HG03139 (cell line): ENCODE measurements around the gene REEP6.

Experiments used
- ATAC-seq: cut with Tn5 transposase; IDR thresholded peaks from one replicate; pipeline ENCODE4 v1.9.1; 2021; ENCODE audit not compliant: unreplicated experiment

The REEP6 gene

GRCh38 chr19:1491114-1491848 is at the start of gene REEP6:
REEP6 (plus strand) TSS chr19:1491181; CDS start chr19:1491270, 89 bp downstream.
- ATAC-seq: no peak

DNA sequence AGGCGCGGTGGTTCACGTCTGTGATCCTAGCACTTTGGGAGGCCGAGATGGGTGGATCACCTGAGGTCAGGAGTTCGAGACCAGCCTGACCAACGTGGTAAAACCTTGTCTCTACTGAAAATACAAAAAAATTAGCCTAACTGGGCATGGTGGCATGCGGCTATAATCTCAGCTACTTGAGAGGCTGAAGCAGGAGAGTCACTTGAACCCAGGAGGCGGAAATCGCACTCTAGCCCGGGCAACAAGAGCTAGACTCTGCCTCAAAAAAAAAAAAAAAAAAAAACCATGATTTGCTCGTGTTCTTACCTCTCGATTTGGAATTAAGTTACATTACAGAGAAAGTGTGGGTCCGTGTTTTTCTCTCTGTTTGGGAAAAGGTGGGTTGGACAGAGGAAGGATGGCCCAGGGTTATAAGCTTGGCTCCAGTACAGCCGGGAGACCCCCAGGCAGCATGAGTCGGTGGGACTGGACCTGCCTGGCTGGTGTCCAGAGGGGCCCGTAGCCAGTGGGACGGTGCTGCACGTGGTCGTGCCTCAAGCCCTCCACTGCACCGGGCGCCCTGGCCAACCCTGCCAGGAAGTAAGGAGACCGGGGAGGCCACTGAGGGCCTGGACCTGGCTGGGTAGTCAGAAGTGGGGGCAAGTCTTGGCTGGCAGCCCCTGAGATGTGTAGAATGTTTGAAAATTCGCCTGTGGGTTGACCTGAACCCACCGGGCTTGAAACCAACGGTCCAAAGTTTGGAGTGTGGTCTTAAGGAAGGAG is 49.1 kb upstream of the REEP6 start:
- no peak for ATAC-seq

GRCh38 chr19:1445185-1445931 is 45.6 kb upstream of the REEP6 start:
- ATAC-seq: no peak

DNA sequence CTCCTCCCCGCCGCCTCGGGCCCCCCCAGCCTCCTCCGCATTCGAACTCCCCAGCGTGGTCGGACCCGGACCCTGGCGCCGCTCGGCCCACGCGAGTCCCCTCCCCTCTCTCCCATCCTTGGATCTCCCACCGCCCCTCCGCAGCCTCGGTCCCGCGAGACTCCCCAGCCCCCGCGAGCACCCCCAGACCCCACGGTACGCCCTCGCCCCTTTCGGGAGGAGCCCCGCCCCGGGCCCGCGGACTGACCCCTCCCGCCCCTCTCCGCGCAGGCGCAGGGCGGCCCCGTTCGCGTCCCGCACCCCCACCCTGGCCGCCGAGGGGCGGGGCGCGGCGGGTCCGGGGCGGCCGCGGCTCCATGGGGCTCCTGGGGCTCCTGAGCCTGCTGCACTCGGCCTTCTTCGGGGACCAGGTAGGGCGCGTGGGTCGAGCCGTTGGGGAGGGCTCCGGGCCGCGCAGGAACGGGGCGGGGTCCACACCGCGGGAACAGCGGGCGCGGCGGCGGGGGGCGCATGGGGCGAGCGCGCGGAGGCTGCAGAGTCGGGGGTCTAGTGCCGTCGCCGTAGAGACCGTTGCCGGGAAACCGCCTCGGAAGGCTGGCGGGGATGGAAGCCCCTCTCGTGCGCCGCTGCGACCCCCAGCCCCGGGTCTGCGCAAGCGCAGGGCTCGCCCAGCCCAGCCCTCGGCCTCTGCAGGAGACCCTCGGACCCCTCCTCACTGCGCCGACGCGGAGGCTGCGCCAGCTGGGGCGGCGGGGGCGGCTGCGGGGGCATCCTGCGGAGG is 44.9 kb upstream of the REEP6 start:
- no peak for ATAC-seq

DNA sequence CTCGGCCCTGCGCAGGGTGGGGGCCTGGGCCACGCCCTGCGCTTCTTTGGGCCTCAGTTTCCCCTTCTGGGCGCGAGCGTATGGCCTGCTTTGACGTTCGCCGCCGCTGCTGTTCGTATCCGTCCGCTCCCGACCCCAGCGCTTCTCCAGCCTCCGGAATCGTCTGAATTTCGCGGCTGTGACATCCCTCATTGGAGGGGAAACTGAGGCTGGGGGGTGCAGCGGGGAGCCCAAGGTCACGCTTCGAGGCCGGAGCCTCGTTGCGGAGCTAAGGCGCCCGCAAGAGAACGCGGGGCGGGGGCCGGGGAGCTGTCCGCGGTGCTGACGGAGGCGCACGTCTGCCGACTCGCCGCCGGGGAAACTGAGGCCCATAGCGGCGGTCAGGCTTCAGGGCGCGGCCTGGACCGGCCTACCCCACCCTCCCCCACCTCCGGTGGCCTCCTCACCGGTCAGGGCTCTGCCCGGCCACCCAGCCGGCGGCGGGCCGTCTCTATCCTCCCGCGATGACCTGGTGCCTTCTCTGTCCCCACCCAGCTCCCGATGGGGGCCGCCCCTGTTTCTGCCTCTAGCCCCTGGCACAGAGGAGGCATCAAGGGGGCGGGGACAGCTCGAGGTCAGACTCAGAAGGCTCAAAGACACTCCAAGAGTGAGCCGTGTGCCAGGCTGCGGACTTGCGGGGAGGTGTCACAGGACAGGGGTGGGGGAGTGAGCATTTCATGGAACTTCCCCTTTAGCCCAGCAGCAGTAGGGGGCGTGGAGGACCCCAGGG is 44.1 kb upstream of the REEP6 start:
- no peak for ATAC-seq

DNA sequence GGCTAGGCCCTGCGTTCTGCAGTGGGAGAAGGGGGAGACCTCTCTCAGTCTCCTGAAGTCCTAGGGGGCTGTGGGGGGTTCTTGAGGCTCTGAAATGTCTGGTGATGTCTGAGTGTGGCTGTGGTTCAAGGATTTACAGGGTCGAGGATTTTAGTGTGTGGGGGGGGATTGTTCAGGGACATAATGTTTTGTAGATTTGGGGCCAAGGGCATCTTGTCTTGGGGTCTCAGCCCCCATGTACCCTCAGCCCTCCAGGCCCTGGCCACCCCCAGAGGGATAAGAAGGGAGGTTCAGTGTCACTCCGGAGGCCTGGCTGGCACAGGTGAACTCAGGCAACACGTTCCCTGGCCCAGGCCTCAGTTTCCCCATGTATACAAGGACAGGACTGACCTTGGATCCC is 43.5 kb upstream of the REEP6 start:
- ATAC-seq: no peak

DNA sequence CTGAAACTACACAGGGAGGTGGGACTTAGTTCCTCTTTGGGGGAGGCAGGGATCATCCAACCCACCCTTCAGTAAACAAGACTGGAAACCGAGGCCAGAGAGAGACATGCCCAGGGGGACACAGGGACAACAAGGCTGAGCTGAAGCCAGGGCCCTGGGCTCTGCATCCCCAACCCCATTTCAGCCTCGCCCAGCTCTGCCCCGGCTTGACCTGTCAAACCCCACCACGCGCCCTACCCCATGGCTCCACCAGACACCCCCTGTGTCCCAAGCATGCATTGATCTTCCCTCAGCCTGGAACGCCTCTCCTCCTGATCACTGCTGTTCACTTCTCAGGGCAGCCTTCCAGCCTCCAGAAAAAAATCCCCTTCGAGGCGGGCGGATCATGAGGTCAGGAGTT is 43.0 kb upstream of the REEP6 start:
- no peak for ATAC-seq

GRCh38 chr19:1449467-1450442 is 41.2 kb upstream of the REEP6 start, which contains the start of gene APC2:
APC2 (plus strand) TSS chr19:1450121; CDS start chr19:1453002, 2,881 bp downstream.
- ATAC-seq: no peak

DNA sequence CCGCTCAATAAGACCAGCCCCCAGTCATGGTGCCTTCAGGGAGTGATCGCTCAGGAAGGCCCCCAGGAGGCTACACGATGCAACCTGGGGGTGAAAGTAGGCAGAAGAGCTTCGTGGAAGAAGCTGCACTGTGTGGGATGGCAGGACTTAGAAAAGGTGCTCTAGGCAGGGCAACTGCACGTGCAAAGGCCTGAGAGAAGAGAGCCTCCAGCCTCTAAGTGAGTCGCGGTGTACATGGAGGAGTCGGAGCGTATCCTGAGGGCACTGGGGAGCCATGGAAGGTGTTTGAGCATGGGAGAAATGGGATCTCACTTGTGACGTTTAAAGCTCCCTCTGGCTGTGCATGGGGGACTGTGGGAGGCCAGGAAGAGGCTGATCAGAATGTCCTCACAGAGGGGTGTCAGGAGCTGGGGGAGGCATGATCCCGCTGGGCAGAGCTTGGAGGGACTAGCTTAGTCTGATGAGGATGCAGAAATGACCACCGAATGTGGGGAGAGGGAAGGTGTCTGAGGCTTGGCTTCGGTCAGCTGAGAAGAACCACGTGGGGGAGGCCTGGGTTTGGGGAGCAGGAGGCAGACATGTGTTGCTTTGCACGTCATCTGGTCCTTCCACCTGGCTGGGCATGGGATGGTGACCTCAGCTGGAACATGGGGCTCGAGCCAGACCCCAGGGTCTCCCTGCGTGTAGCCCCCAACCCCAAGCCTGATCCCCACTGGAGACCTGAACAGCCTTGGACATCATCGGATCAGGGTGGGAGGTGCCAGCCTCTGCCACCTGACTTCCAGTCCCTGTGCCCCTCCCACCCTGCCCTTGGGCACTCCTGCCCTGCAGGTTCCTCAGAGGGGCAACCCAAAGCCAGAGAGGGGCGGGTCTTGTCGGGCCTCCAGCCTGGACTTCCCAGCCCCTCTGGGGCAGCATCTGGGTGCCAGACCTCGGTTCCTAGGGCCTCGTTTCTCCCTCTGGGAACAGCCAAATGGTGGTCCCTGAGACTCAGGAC is 39.9 kb upstream of the REEP6 start:
- ATAC-seq: no peak

GRCh38 chr19:1451916-1452801 is 38.8 kb upstream of the REEP6 start:
- no peak for ATAC-seq

- no peak for ATAC-seq
Observed at GRCh38 chr19:1452802-1453524, 38.0 kb upstream of the REEP6 start.

- no peak for ATAC-seq
Observed at GRCh38 chr19:1453525-1454364, 37.2 kb upstream of the REEP6 start.

DNA sequence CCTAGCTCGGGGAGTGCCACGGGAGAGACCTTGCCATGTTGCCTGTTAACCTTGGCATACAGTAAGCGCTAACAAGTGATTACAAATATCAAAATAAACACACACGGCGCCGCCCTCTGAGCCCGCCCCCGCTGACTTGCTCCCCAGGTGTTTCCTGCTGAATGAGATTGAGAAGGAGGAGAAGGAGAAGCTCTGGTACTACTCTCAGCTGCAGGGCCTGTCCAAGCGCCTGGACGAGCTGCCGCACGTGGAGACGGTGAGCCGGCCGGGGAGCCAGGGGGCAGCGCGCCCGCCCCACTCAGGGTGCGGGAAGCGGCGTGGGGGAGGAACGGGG is 36.0 kb upstream of the REEP6 start:
- no peak for ATAC-seq

- no peak for ATAC-seq
Observed at GRCh38 chr19:1455336-1456120, 35.5 kb upstream of the REEP6 start.
